ENCODE results near the gene CACNA1E.

The CACNA1E gene

DNA sequence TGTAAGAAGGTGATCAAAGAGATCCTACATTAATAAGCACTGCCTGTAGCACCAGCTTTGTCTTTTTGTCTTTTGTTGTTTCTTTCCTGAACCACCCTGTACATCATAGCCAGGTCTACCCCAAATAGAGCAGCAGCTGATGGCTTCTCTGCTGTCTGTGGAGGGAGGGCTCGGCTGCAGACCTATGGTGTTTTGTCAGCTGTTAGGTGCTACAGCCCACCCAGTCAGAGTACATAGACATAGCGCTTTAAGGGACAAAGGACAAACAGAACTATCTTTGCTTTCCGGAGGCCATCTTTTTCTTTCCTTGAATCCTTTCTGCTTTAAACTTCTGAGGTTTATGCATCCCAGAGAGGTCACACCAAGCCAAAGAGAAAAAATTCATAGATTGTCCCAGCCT lies 320.1 kb downstream of the CACNA1E start:
- Histone ChIP-seq H3K27me3 (ENCODE audit: control insufficient read depth, insufficient read depth, low read length) (no peaks in the 10 kb centered on the region), H3K27ac (ENCODE audit: low read length) (no peak overlapping the region), H3K9ac (ENCODE audit: low read length) (no peak overlapping the region), H3K36me3 (ENCODE audit: control insufficient read depth, low read depth, low read length) (no peaks in the 10 kb centered on the region), H3K4me1 (ENCODE audit: control insufficient read depth, low read depth, low read length) (peaks cover 4% of the 10 kb centered on the region), H3K9me3 (ENCODE audit: control insufficient read depth, low read depth, low read length) (no peaks in the 10 kb centered on the region), H3K4me3 (ENCODE audit: low read length) (no peak overlapping the region)

DNA sequence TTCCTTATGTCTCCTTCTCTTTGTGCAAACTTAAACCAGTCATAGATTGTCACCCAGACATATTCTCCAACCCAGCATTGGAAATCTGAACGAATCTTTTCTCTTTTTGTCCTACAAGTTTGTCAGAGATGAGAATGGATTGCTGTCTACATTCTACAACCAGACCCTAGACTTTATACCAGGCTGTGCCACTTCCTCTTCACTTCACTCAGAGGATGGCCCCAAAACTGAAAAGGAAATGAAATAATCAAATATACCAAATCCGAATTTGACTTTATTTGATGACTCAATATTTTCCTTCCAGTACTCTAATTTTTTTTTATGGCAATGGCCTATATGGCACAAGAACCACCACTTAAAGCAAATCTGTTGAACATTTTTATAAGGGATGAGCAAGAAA lies 321.7 kb downstream of the CACNA1E start:
- Histone ChIP-seq H3K9me3 (ENCODE audit: control insufficient read depth, low read depth, low read length) (no peaks in the 10 kb centered on the region), H3K27me3 (ENCODE audit: control insufficient read depth, insufficient read depth, low read length) (no peaks in the 10 kb centered on the region), H3K9ac (ENCODE audit: low read length) (no peak overlapping the region), H3K4me1 (ENCODE audit: control insufficient read depth, low read depth, low read length) (peaks cover 4% of the 10 kb centered on the region), H3K27ac (ENCODE audit: low read length) (no peak overlapping the region), H3K36me3 (ENCODE audit: control insufficient read depth, low read depth, low read length) (no peaks in the 10 kb centered on the region), H3K4me3 (ENCODE audit: low read length) (no peak overlapping the region)

DNA sequence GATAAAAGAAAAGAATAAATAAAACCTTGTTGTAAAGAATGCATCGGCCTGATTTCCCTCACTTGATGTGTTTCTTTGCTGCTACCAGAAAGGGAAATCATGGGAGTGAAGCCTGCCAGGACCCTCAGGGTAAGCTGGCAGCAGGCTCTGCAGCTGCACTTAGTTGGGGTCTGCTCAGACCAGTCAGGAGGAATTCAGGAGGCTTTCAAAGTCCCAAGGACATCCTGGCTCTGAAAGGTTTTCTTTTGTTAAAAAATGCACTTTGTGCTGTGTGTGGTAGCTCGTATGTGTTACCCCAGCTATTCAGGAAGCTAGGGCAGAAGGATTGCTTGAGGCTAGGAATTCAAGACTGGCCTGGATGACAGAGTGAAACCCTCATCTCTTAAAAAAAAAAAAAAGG lies 323.4 kb downstream of the CACNA1E start:
- H3K36me3 ChIP-seq (ENCODE audit: control insufficient read depth, low read depth, low read length): no peaks in the 10 kb centered on the region
- no peak overlapping the region for H3K27ac ChIP-seq (ENCODE audit: low read length)
- no peak overlapping the region for H3K4me3 ChIP-seq (ENCODE audit: low read length)
- peaks cover 4% of the 10 kb centered on the region for H3K4me1 ChIP-seq (ENCODE audit: control insufficient read depth, low read depth, low read length)
- no peaks in the 10 kb centered on the region for H3K27me3 ChIP-seq (ENCODE audit: control insufficient read depth, insufficient read depth, low read length)
- no peak overlapping the region for H3K9ac ChIP-seq (ENCODE audit: low read length)
- no peaks in the 10 kb centered on the region for H3K9me3 ChIP-seq (ENCODE audit: control insufficient read depth, low read depth, low read length)

DNA sequence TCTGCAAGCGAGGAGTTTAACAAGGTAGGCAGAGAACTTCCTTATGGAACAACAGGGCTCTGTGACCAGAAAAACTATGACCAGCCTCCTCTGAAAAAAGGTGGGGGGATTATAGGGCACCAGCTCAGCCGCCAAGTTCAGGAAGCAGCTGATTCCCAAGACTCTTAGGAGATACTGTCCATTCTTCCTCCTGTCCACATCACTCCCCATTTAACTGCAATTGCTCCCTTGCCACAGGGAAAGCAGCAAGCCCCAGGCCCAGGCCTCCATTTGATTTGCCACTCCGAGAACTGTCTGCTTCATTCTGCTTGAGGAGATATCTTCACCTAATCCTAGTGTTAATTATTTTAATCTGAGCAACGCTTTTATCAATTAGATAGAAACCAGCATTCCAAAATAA lies 323.9 kb downstream of the CACNA1E start:
- H3K9ac ChIP-seq (ENCODE audit: low read length): no peak overlapping the region
- no peak overlapping the region for H3K4me3 ChIP-seq (ENCODE audit: low read length)
- no peaks in the 10 kb centered on the region for H3K36me3 ChIP-seq (ENCODE audit: control insufficient read depth, low read depth, low read length)
- H3K27ac ChIP-seq (ENCODE audit: low read length): no peak overlapping the region
- H3K4me1 ChIP-seq (ENCODE audit: control insufficient read depth, low read depth, low read length): peaks cover 4% of the 10 kb centered on the region
- no peaks in the 10 kb centered on the region for H3K27me3 ChIP-seq (ENCODE audit: control insufficient read depth, insufficient read depth, low read length)
- no peaks in the 10 kb centered on the region for H3K9me3 ChIP-seq (ENCODE audit: control insufficient read depth, low read depth, low read length)

DNA sequence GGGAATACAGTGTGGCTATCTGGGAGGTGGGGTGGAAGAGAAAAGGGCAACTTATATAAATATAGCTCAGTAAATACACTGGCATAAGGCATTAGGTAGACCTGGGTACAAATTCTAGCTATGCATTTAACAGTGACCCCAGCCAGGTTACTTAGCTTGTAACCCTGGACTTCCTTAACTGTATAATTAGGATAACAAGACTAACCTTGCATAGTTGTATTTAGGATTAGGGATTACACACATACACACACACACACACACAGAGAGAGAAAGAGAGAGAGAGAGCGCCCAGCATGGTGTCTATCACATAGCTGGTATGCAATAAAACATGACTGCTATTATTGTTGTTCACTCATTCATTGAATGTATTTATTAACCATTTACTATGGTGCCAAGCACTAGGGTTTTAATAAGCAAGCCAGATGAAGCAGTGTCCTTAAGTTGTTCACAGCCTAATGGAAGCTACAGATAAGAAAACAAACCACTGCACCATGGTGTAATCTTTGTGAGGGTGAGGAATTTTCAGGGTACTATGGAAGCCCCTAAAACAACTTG lies 326.8 kb downstream of the CACNA1E start:
- Histone ChIP-seq H3K36me3 (ENCODE audit: control insufficient read depth, low read depth, low read length) (no peaks in the 10 kb centered on the region), H3K27ac (ENCODE audit: low read length) (no peak overlapping the region), H3K9me3 (ENCODE audit: control insufficient read depth, low read depth, low read length) (no peaks in the 10 kb centered on the region), H3K4me1 (ENCODE audit: control insufficient read depth, low read depth, low read length) (peaks cover 4% of the 10 kb centered on the region), H3K27me3 (ENCODE audit: control insufficient read depth, insufficient read depth, low read length) (no peaks in the 10 kb centered on the region), H3K9ac (ENCODE audit: low read length) (no peak overlapping the region), H3K4me3 (ENCODE audit: low read length) (no peak overlapping the region)

DNA sequence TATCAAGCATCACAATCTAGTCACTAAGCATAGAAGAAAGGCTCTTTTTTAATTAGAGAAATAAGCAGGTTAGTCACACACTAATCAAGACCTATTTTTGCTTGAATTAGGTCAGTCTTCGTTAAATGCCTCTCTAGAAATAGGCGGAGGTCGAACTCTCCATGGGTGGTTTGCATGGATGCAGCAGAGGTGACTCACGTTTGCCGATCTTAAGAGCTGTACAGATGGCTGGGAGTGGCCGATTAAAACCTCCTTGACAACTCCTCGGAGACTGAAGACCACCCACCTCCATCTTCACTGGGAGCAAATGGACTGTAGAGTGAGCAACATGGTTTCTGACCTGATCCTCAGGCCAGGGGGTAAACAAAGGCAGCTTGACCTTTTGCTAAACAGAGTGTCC lies 328.9 kb downstream of the CACNA1E start:
- H3K36me3 ChIP-seq (ENCODE audit: control insufficient read depth, low read depth, low read length): no peaks in the 10 kb centered on the region
- no peak overlapping the region for H3K4me3 ChIP-seq (ENCODE audit: low read length)
- H3K9me3 ChIP-seq (ENCODE audit: control insufficient read depth, low read depth, low read length): no peaks in the 10 kb centered on the region

DNA sequence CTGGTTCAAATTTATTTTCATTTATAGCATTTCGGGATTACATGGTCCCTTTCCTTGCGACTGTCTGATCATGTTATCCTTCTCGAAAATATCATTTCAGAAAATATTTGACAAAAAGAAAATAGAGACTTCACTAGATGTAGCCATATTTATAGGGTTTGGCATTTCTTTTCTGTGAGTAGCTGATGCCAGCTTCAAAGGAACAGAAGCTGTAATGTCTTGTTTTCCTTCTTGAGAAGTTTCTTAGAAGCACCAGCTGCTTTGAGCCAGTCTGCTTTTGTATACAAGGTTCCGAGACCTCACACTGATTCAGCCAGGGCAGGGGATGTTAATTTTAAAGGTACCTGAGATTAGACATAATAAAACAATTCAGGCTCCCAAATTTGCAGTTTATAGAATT lies 329.9 kb downstream of the CACNA1E start:
- no peak overlapping the region for H3K27ac ChIP-seq (ENCODE audit: low read length)
- H3K4me3 ChIP-seq (ENCODE audit: low read length): no peak overlapping the region
- no peaks in the 10 kb centered on the region for H3K36me3 ChIP-seq (ENCODE audit: control insufficient read depth, low read depth, low read length)
- H3K9ac ChIP-seq (ENCODE audit: low read length): no peak overlapping the region
- H3K27me3 ChIP-seq (ENCODE audit: control insufficient read depth, insufficient read depth, low read length): no peaks in the 10 kb centered on the region
- no peaks in the 10 kb centered on the region for H3K4me1 ChIP-seq (ENCODE audit: control insufficient read depth, low read depth, low read length)
- no peaks in the 10 kb centered on the region for H3K9me3 ChIP-seq (ENCODE audit: control insufficient read depth, low read depth, low read length)

More for the DNA sequence above, 328.9 kb downstream of the CACNA1E start:
- H3K27ac ChIP-seq (ENCODE audit: low read length): no peak overlapping the region
- H3K4me1 ChIP-seq (ENCODE audit: control insufficient read depth, low read depth, low read length): no peaks in the 10 kb centered on the region
- H3K27me3 ChIP-seq (ENCODE audit: control insufficient read depth, insufficient read depth, low read length): no peaks in the 10 kb centered on the region
- H3K9ac ChIP-seq (ENCODE audit: low read length): no peak overlapping the region

DNA sequence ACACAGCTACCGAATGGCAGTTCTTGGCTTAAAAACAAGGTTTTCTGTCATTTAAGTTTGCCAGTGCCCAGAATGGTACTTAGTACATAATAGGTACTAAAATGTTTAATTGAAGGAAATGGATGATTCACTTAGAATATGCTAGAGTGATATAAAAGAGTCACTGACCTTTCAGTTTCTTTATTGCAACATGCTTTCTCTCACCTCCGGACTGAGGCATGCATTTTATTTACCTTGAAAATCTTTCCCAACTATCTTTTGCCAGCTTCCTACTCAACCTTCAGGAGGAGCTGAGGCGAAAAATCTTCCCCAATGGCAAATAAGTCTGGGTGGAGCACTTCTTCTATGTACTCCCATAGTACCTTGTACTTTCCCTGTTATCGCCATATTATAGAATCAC lies 333.3 kb downstream of the CACNA1E start:
- Histone ChIP-seq H3K4me3 (ENCODE audit: low read length) (no peak overlapping the region), H3K4me1 (ENCODE audit: control insufficient read depth, low read depth, low read length) (no peaks in the 10 kb centered on the region), H3K9ac (ENCODE audit: low read length) (no peak overlapping the region), H3K9me3 (ENCODE audit: control insufficient read depth, low read depth, low read length) (no peaks in the 10 kb centered on the region), H3K27ac (ENCODE audit: low read length) (no peak overlapping the region), H3K36me3 (ENCODE audit: control insufficient read depth, low read depth, low read length) (no peaks in the 10 kb centered on the region), H3K27me3 (ENCODE audit: control insufficient read depth, insufficient read depth, low read length) (no peaks in the 10 kb centered on the region)

DNA sequence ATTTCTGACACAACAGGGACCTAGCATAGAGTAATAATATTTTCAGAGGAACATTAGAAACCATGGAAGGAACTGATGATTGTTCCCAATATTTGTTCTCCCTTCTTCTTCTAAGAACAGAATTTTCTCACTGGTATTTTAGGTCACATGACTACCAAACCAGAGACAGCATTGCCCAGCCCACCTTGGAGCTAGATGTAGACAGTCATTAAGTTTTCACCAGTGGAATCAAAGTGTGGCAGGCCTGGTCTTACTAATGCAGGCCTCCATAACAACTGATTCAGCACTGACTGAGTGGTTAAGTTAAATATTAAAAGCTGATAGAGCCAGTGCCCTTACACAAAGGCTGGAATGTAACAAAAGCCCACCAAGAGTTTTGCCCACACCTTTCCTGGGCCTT lies 333.8 kb downstream of the CACNA1E start:
- Histone ChIP-seq H3K36me3 (ENCODE audit: control insufficient read depth, low read depth, low read length) (no peaks in the 10 kb centered on the region), H3K4me3 (ENCODE audit: low read length) (no peak overlapping the region), H3K9me3 (ENCODE audit: control insufficient read depth, low read depth, low read length) (no peaks in the 10 kb centered on the region), H3K4me1 (ENCODE audit: control insufficient read depth, low read depth, low read length) (no peaks in the 10 kb centered on the region), H3K9ac (ENCODE audit: low read length) (no peak overlapping the region), H3K27ac (ENCODE audit: low read length) (no peak overlapping the region), H3K27me3 (ENCODE audit: control insufficient read depth, insufficient read depth, low read length) (no peaks in the 10 kb centered on the region)

DNA sequence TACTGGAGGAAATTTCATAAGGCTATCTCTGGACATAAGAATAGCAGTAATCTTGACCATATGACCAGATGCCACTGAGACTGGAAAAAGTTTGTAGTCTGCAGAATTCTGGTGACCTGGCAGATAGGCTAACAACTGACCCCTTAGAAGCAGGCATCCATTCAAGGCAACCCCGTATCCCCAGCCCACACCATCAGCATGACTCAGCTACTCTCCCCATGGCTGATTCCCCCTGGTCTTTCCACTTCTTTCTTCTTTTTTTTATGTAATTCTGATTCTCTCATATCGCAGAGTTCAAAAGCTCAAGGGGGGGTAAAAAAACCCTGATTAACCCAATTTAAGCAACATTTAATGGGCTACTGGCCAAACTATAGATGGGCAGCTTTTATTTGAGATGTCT lies 335.1 kb downstream of the CACNA1E start:
- H3K4me3 ChIP-seq (ENCODE audit: low read length): no peak overlapping the region
- H3K9ac ChIP-seq (ENCODE audit: low read length): no peak overlapping the region
- no peaks in the 10 kb centered on the region for H3K9me3 ChIP-seq (ENCODE audit: control insufficient read depth, low read depth, low read length)
- H3K27me3 ChIP-seq (ENCODE audit: control insufficient read depth, insufficient read depth, low read length): no peaks in the 10 kb centered on the region
- no peaks in the 10 kb centered on the region for H3K4me1 ChIP-seq (ENCODE audit: control insufficient read depth, low read depth, low read length)
- no peak overlapping the region for H3K27ac ChIP-seq (ENCODE audit: low read length)
- no peaks in the 10 kb centered on the region for H3K36me3 ChIP-seq (ENCODE audit: control insufficient read depth, low read depth, low read length)

DNA sequence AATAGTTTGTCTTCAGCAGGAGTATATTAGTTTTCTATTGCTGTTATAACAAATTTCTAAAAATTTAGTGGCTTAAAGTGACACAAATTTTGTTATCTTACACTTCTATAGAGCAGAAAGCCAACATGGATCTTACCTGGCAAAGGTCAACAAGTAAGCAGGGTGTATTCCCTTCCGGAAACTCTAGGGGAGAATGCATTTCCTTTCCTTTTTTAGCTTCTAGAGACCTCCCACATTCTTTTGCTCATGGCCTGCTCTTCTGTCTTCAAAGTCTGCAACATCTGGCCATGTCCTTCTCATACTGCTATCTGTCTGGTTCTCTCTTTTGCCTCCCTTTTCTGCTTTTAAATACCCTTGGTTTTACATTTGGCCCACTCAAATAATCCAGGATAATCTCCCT lies 335.6 kb downstream of the CACNA1E start:
- no peaks in the 10 kb centered on the region for H3K9me3 ChIP-seq (ENCODE audit: control insufficient read depth, low read depth, low read length)
- H3K27me3 ChIP-seq (ENCODE audit: control insufficient read depth, insufficient read depth, low read length): no peaks in the 10 kb centered on the region
- no peak overlapping the region for H3K27ac ChIP-seq (ENCODE audit: low read length)
- H3K4me1 ChIP-seq (ENCODE audit: control insufficient read depth, low read depth, low read length): no peaks in the 10 kb centered on the region
- no peak overlapping the region for H3K4me3 ChIP-seq (ENCODE audit: low read length)
- no peak overlapping the region for H3K9ac ChIP-seq (ENCODE audit: low read length)
- no peaks in the 10 kb centered on the region for H3K36me3 ChIP-seq (ENCODE audit: control insufficient read depth, low read depth, low read length)

DNA sequence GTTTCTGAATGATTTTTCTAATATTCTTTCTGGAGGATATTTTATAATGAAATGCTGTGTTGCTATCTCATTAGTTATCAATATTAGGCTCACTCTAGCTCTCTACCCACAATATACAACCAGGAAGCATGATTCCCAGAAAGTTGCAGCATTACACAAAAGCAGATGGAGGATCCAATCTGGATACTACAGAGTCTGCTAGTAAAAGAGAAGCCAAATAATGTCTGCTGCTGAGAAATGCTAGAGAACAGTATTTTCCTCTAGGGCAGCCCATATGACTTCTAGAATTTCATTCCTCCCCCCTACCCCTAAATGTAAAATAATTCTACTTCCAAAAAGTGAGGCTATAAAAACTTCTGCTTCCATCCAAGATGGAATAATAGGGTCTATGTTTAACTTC lies 338.4 kb downstream of the CACNA1E start:
- H3K4me3 ChIP-seq (ENCODE audit: low read length): no peak overlapping the region
- H3K27me3 ChIP-seq (ENCODE audit: control insufficient read depth, insufficient read depth, low read length): no peaks in the 10 kb centered on the region
- H3K27ac ChIP-seq (ENCODE audit: low read length): no peak overlapping the region
- no peaks in the 10 kb centered on the region for H3K36me3 ChIP-seq (ENCODE audit: control insufficient read depth, low read depth, low read length)
- H3K4me1 ChIP-seq (ENCODE audit: control insufficient read depth, low read depth, low read length): no peaks in the 10 kb centered on the region
- H3K9ac ChIP-seq (ENCODE audit: low read length): no peak overlapping the region
- no peaks in the 10 kb centered on the region for H3K9me3 ChIP-seq (ENCODE audit: control insufficient read depth, low read depth, low read length)
